Occipital lobe (tissue), 2 donors: ENCODE results near the gene UROC1. TPM values are rescaled to one million over a fixed set of nuclear protein-coding genes. Genes with fewer than 3 reads are reported as not detected.

Experiments used
- DNase-seq: peaks from one replicate; lab custom pipeline; 2025; lab: John Stamatoyannopoulos, UW
- total RNA-seq: library from RNA; depleted of rRNA; stranded (reverse); fragments of >200 nt; gene quantifications from one replicate; pipeline ENCODE4 v1.2.3, GENCODE V29; 2014

UROC1 gene
- total RNA-seq, 1 donor from 2014 or later, result not detected

- no peak for DNase-seq
Measured at GRCh38 chr3:126531051-126531330, 13.4 kb upstream of the UROC1 start.

- no peak for DNase-seq
Measured at GRCh38 chr3:126530171-126531050, 12.8 kb upstream of the UROC1 start.

- DNase-seq, result no peak
Measured at GRCh38 chr3:126529585-126530170, 12.1 kb upstream of the UROC1 start.

GRCh38 chr3:126528800-126529541, 11.4 kb upstream of the UROC1 start:
- no peak for DNase-seq

DNA sequence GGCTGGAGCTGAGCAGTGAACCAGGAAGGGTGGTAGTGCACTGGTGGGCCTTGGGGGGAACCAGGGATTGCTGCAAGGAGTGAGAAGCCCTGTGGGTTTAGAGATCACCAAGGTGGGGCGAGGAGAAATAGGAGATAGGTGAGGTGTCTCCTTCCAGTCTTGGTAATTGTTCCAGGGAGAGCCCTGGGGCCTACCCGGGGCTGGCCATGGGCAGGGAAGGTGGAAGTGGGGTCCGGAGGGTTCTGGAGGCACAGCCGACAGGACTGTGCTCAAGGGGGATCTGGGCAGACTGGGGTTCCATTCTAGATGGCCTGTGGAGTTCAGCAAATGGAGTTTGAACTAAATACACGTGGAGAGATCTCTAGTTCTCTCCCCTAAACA, 10.8 kb upstream of the UROC1 start:
- DNase-seq, result no peak

- DNase-seq, result no peak
Measured at GRCh38 chr3:126527455-126528211, 10.1 kb upstream of the UROC1 start.

DNA sequence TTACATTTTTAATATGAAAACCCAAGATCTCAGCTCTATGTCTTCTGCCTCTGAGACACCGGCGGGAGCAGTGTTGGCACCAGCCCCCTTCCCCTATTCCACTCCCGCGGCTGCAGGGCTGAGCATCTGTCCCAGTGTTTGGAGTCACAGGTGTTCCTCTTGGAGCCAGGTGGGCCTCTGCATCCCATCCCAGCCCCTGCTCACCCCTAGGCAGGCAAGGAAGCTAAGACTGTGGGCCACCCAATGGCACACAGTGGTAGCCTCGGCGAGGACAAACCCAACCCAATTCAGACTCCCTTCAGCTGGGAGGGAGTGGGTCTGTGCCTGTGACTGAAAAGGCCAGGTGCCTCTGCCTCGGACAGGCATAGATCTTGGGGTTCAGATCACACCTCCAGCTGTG, 9.4 kb upstream of the UROC1 start:
- no peak for DNase-seq

DNA sequence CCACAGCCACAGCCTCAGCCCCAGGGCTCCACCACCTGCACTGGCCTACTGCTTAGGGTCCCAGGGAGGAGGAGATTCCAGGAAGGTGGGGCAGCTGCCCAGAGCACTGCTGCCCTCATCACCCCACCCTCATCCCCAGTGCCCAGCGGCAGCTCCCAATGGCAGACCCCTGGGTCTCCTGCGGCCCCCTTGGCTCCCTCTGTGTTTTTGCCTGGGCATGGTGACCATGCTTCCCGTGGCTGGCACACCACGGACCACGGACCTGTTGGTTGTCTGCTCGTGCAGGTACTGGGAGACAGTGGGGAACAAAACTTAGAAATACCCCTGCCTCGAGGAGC, 9.1 kb upstream of the UROC1 start:
- DNase-seq, result no peak

DNA sequence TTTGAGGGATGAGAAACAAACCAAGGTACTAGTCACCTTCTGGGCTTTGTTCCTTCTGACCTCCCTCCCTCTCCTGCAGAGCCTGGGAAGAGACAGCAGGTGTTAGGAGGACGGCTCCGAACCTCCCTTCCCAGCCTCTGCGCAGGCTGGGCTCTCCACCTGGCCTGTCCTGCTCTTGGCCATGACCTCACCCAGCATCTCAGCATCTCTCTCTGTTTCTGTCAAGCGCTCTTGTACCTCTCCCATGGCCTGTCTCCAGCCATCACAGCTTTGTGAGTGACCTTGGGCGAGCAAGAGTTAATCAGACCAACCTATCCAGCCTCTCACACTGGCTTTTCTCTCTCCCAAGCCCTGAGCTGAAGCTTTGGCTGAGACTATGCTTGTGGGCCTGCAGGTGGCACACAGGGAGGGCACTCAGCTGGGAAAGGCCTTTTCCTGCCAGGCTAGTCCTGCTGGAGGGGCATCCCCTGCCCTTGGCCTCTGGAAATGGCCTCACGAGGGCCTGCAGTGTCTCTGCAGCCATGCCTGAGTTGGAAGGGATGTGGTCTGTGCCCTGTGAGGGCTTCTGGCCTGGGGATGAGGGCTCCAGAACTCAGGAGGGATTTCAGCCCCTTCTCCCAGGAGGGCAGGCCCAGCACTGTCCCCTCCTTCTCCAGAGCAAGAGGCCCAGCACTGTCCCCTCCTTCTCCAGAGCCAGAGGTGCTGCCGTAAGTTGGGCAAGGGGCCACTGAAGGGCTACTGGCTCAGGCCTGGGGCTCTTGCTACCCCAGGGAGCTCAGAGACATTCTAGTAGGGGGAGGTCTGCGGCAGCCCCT, 8.5 kb upstream of the UROC1 start:
- DNase-seq, result no peak

GRCh38 chr3:126525091-126525852, 7.7 kb upstream of the UROC1 start:
- DNase-seq, result no peak

GRCh38 chr3:126524429-126524988, 6.9 kb upstream of the UROC1 start:
- no peak for DNase-seq

- DNase-seq, result no peak
Measured at GRCh38 chr3:126523745-126524428, 6.3 kb upstream of the UROC1 start, which contains the start of gene CHST13. CHST13 (plus strand) TSS chr3:126524155; CDS start chr3:126524333, 178 bp downstream.

GRCh38 chr3:126522363-126522788, 4.8 kb upstream of the UROC1 start:
- DNase-seq, result peak; percentile 33

GRCh38 chr3:126521122-126521891, 3.7 kb upstream of the UROC1 start:
- DNase-seq, result peak; percentile 69

DNA sequence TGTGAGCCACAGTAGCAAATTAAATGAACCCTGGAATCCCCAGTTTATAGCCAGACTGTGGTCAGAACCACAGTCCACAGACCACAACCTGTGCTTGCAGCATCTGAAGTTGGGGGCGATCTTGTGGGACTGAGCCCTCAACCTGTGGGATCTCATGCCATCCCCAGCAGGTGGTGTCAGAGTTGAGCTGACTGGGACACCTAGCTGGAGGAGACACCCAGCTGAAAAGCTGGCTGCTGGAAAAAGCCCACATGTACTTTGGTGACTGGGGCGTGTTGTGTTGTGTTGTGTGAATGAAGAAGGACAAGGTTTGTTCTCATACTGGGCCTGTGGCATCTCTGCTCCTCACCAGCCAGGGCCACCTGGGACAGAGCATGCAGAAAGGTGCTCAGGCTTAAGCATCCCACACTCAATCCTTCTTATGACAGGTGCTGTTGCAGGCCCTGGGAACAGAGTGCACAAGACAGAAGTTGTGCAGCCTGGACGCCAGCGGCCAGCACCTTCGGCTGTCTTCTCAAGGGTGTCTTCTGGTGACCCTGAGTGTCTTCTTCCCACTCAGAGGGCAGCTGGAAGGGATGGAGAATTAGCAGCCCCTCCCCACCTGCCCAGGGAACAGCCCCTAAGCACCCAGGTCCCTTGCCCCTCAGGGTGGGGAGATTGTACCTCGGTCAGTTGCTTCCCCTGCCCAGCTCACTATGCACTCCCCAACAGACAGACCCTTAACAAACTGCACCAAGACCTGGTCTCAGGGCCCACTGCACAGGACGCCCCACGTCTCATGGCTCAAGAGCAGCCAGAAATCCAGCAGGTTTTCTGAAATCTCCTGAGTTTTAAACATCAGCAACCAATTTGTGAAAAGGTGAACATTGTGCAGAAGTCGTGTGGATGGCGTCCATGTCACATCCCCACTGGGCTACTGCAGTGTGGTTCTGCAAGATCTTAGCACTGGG, 2.2 kb upstream of the UROC1 start:
- no peak for DNase-seq

DNA sequence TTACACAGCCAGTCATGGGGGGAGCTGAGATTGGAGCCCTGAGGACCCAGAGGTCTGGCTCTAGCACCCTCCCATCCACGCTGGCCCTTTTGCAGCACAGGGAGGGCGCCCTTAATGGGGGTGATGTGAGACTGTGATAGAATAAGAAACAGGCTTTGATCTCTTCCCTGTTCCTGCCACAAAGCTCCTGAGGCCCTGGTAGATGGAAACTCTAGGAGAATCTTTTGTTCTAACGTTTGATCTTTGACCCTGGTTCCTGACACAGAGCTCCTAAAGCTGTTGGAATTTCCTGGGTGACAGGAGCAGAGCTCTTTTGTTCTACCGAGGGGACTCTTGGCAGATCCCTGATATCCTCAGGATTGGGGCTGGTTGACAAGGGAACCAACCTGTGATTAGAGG, 1.2 kb upstream of the UROC1 start:
- DNase-seq, result no peak
